ENCODE measurements around the gene SNX25. TPM values are rescaled to one million over a fixed set of nuclear protein-coding genes. Genes with fewer than 3 reads are reported as not detected.

Gene SNX25
- total and polyA plus RNA-seq, 10 of the 15 experiments (the other 5 are each of a cell fraction or from before 2014, with no cell fraction given) = 11.2 to 117 (median 62.8) TPM

DNA sequence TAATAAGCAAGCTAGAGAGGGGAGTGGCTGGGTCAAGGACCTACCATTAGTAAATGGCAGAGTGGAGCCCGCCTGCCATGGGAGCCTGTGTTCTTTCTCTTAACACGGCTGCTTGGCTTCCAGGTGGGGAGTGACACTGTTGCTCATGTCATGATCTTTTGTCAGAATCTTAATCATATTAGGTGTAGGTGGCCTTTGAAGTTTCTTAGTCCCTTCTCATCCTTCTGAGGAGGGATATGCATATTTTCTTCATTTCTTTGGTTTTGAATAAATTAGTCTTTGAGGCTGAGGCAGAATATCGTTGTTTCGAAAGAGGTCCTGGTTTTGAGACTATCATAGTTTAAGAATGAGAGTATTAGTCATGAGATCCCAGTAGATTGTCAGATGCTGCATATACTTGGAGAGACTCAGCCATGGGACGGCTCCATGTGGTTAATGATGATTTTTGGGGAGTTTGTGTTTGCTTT is 28.9 kb downstream of the SNX25 start (continued):
- TF ChIP-seq, protein P1, sequence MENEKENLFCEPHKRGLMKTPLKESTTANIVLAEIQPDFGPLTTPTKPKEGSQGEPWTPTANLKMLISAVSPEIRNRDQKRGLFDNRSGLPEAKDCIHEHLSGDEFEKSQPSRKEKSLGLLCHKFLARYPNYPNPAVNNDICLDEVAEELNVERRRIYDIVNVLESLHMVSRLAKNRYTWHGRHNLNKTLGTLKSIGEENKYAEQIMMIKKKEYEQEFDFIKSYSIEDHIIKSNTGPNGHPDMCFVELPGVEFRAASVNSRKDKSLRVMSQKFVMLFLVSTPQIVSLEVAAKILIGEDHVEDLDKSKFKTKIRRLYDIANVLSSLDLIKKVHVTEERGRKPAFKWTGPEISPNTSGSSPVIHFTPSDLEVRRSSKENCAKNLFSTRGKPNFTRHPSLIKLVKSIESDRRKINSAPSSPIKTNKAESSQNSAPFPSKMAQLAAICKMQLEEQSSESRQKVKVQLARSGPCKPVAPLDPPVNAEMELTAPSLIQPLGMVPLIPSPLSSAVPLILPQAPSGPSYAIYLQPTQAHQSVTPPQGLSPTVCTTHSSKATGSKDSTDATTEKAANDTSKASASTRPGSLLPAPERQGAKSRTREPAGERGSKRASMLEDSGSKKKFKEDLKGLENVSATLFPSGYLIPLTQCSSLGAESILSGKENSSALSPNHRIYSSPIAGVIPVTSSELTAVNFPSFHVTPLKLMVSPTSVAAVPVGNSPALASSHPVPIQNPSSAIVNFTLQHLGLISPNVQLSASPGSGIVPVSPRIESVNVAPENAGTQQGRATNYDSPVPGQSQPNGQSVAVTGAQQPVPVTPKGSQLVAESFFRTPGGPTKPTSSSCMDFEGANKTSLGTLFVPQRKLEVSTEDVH (IDR thresholded peaks at IDR 0.05; ENCODE audit: low read depth, partially characterized antibody) = no peak
- TF ChIP-seq, protein P2, sequence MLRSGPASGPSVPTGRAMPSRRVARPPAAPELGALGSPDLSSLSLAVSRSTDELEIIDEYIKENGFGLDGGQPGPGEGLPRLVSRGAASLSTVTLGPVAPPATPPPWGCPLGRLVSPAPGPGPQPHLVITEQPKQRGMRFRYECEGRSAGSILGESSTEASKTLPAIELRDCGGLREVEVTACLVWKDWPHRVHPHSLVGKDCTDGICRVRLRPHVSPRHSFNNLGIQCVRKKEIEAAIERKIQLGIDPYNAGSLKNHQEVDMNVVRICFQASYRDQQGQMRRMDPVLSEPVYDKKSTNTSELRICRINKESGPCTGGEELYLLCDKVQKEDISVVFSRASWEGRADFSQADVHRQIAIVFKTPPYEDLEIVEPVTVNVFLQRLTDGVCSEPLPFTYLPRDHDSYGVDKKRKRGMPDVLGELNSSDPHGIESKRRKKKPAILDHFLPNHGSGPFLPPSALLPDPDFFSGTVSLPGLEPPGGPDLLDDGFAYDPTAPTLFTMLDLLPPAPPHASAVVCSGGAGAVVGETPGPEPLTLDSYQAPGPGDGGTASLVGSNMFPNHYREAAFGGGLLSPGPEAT (IDR thresholded peaks at IDR 0.05; ENCODE audit: low read depth) = no peak
- TF ChIP-seq EP300 (IDR thresholded peaks at IDR 0.05; ENCODE audit: borderline replicate concordance in 1 of 2, control insufficient read depth in 1 of 2, low read depth in 2 of 2, low read length in 2 of 2) = no peak
- no peak for TF ChIP-seq PAX5 (IDR thresholded peaks at IDR 0.05; ENCODE audit: borderline replicate concordance, low read depth, low read length)

DNA sequence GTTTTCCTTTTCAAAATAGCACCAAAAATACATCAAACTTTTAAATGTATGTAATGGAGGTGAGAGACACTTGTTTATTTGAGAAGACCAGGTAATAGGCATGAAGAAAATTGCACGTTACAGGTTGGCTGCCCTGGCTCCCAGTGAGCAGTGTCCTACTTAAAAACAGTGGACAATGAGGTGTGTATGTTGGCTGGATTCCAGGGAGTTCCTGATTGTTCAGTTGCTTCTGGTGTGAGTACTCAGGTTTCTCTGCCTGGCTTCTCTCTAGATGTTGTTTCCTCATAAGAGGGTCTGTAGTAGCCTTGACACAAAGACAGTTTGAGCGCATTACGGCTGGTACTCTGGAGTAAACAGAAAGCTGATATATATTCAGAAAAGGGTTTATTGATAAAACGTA is 29.4 kb downstream of the SNX25 start:
- H3K27me3 ChIP-seq (replicated peaks in 1 of 2; ENCODE audit: control insufficient read depth in 2 of 2, insufficient read depth in 2 of 2, low read length in 1 of 2) = no peaks in the 10 kb centered on the region
- CTCF ChIA-PET = no interaction called here
- no peak overlapping the region for H2AFZ ChIP-seq (ENCODE audit: control insufficient read depth, low read depth, low read length)
- in situ Hi-C loops (cut with MboI) = no loop called here
- H3K9me3 ChIP-seq (replicated peaks; ENCODE audit: control insufficient read depth, insufficient read depth, low read length) = peaks cover 5% of the 10 kb centered on the region
- intact Hi-C loops (cut with micrococcal nuclease; ENCODE audit: unreplicated experiment) = no loop called here
- H3K4me3 ChIP-seq = no peak overlapping the region
- WGBS (ENCODE audit: insufficient coverage, insufficient replicate concordance, low lambda C conversion rate, missing lambda C conversion rate) = 98% methylated on average over 4 of the region's 4 CpGs
- RAD21 ChIA-PET (ENCODE audit: unreplicated experiment) = no interaction called here
- peaks cover 71% of the 10 kb centered on the region for H3K79me2 ChIP-seq (ENCODE audit: control insufficient read depth, insufficient read depth, low read length)
- H3K27ac ChIP-seq (ENCODE audit: control insufficient read depth, insufficient read depth) = no peak overlapping the region
- H4K20me1 ChIP-seq (ENCODE audit: control insufficient read depth, insufficient read depth) = no peaks in the 10 kb centered on the region; the same call in 1 of the 2 replicates
- H3K9ac ChIP-seq (ENCODE audit: control insufficient read depth, insufficient read depth, low read length) = no peak overlapping the region
- no peak for DNase-seq (ENCODE audit: low read depth, low spot score)
- no peak overlapping the region for H3K4me2 ChIP-seq (ENCODE audit: control insufficient read depth, insufficient read depth)
- BruUV-seq (replicated peaks) = no TSS peak
- POLR2A ChIA-PET = no interaction called here
- peaks cover 5 to 10% of the 10 kb centered on the region in 2 experiments for H3K36me3 ChIP-seq (ENCODE audit: control insufficient read depth in 2 of 2, insufficient read depth in 2 of 2, low read length in 1 of 2)
- peaks cover 5% of the 10 kb centered on the region for H3K4me1 ChIP-seq (ENCODE audit: control insufficient read depth, insufficient read depth, low read length)
- no peak for FAIRE-seq
- SMC1A ChIA-PET (ENCODE audit: uncharacterized antibody, unreplicated experiment) = no interaction called here
- no peak for ATAC-seq
- no peak for TF ChIP-seq EED (IDR thresholded peaks at IDR 0.05; ENCODE audit: low read depth)
- no peak for TF ChIP-seq CHD4 (IDR thresholded peaks at IDR 0.05)
- TF ChIP-seq NFYA (IDR thresholded peaks at IDR 0.05; ENCODE audit: borderline replicate concordance, low read depth, low read length) = no peak
- TF ChIP-seq BRCA1 (IDR thresholded peaks at IDR 0.05; ENCODE audit: low read depth, low read length) = no peak
- TF ChIP-seq, protein P3, sequence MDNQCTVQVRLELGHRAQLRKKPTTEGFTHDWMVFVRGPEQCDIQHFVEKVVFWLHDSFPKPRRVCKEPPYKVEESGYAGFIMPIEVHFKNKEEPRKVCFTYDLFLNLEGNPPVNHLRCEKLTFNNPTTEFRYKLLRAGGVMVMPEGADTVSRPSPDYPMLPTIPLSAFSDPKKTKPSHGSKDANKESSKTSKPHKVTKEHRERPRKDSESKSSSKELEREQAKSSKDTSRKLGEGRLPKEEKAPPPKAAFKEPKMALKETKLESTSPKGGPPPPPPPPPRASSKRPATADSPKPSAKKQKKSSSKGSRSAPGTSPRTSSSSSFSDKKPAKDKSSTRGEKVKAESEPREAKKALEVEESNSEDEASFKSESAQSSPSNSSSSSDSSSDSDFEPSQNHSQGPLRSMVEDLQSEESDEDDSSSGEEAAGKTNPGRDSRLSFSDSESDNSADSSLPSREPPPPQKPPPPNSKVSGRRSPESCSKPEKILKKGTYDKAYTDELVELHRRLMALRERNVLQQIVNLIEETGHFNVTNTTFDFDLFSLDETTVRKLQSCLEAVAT (IDR thresholded peaks at IDR 0.05) = no peak
- no peak for TF ChIP-seq GABPA (IDR thresholded peaks at IDR 0.05; ENCODE audit: low read depth)
- TF ChIP-seq WRNIP1 (IDR thresholded peaks at IDR 0.05; ENCODE audit: borderline replicate concordance, low read depth, low read length) = no peak
- TF ChIP-seq, protein P4, sequence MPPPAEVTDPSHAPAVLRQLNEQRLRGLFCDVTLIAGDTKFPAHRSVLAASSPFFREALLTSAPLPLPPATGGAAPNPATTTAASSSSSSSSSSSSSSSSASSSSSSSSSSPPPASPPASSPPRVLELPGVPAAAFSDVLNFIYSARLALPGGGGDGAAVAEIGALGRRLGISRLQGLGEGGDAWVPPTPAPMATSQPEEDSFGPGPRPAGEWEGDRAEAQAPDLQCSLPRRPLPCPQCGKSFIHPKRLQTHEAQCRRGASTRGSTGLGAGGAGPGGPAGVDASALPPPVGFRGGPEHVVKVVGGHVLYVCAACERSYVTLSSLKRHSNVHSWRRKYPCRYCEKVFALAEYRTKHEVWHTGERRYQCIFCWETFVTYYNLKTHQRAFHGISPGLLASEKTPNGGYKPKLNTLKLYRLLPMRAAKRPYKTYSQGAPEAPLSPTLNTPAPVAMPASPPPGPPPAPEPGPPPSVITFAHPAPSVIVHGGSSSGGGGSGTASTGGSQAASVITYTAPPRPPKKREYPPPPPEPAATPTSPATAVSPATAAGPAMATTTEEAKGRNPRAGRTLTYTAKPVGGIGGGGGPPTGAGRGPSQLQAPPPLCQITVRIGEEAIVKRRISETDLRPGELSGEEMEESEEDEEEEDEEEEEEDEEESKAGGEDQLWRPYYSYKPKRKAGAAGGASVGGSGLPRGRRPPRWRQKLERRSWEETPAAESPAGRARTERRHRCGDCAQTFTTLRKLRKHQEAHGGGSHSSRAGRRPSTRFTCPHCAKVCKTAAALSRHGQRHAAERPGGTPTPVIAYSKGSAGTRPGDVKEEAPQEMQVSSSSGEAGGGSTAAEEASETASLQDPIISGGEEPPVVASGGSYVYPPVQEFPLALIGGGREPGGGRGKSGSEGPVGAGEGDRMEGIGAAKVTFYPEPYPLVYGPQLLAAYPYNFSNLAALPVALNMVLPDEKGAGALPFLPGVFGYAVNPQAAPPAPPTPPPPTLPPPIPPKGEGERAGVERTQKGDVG (CRISPR knock-in tag; IDR thresholded peaks at IDR 0.05) = no peak
